Measurements from ENCODE around the gene LGR4. TPM values are rescaled to one million over a fixed set of nuclear protein-coding genes. Genes with fewer than 3 reads are reported as not detected.
A peak's percentile ranks its signal among the peaks of the same experiment; 100 is the strongest.

The LGR4 gene
- total RNA-seq, 2 donors from 2014 or later: 0.05 to 0.30 TPM

DNA sequence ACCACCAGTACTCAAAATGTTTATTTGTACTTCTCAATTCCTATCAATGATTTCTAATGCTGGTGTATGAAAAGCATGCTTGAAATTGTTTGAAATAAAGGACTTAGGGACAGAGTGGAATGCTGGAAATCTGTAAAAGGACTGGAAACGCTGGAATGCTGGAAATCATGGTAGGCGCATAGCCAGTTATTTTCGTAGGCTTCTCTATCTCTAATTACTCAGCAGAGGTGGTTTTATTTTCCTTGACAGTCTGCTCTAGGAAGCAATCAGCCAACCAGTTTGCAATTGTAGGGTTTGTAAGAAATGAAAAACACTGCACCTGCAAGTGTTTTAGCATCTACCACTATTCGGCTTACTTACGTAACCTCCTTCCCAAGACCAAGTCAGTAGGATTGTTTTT, 33.2 kb upstream of the LGR4 start:
- peak overlapping the region; percentile 98 to 99 for H3K4me3 Mint-ChIP-seq
- peak overlapping the region; percentile 96 for H3K27ac Mint-ChIP-seq
- ATAC-seq (replicated peaks in 1 of 2) (no peak), DNase-seq (no peak)
- H3K36me3 Mint-ChIP-seq (ENCODE audit: insufficient read depth in 2 of 2): peaks cover 1 to 11% of the 10 kb centered on the region in 2 donors
- peaks cover 42% of the 10 kb centered on the region for H3K4me1 Mint-ChIP-seq (ENCODE audit: low read depth)
- no peaks in the 10 kb centered on the region for H3K9me3 Mint-ChIP-seq
- no peaks in the 10 kb centered on the region for H3K27me3 Mint-ChIP-seq (ENCODE audit: low read depth)

- H3K27me3 Mint-ChIP-seq (ENCODE audit: low read depth): no peaks in the 10 kb centered on the region
- H3K9me3 Mint-ChIP-seq: no peaks in the 10 kb centered on the region
- H3K4me1 Mint-ChIP-seq (ENCODE audit: low read depth): peaks cover 42% of the 10 kb centered on the region
- peaks cover 1 to 13% of the 10 kb centered on the region in 2 donors for H3K36me3 Mint-ChIP-seq (ENCODE audit: insufficient read depth in 2 of 2)
- DNase-seq (no peak), ATAC-seq (replicated peaks in 1 of 2) (no peak)
- H3K27ac Mint-ChIP-seq: no peak overlapping the region
- peak overlapping the region in 1 of 2 donors; percentile 98 for H3K4me3 Mint-ChIP-seq
Observed at GRCh38 chr11:27504205-27504604, 31.6 kb upstream of the LGR4 start.

GRCh38 chr11:27501100-27501499, 28.5 kb upstream of the LGR4 start:
- DNase-seq (no peak), ATAC-seq (replicated peaks in 1 of 2) (no peak)
- H3K27me3 Mint-ChIP-seq (ENCODE audit: low read depth): no peaks in the 10 kb centered on the region
- no peak overlapping the region for H3K4me3 Mint-ChIP-seq
- H3K36me3 Mint-ChIP-seq (ENCODE audit: insufficient read depth in 2 of 2): peaks cover 1 to 16% of the 10 kb centered on the region in 2 donors
- no peaks in the 10 kb centered on the region for H3K9me3 Mint-ChIP-seq
- H3K4me1 Mint-ChIP-seq (ENCODE audit: low read depth): peaks cover 27% of the 10 kb centered on the region
- no peak overlapping the region for H3K27ac Mint-ChIP-seq

DNA sequence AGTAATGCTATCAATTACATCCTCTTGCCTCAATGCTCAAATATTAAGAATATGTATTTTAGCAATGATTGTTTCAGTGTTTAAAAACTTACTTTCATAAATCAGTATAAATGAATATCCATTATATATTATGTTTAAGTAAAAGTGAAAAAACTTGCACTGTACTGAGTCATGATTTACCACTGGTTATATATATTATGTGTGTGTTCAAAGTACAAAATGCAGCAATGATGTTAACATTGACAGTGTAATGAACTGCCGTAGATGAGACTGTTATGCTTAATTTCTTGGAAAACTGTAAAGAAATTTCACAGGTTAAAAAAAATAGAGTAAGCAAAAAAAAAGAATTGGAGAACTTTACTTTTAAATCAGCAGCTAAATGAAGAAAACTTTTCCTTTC, 25.3 kb upstream of the LGR4 start:
- ATAC-seq (replicated peaks in 1 of 2): no peak
- Mint-ChIP-seq H3K27me3 (ENCODE audit: low read depth) (no peaks in the 10 kb centered on the region), H3K4me1 (ENCODE audit: low read depth) (peaks cover 13% of the 10 kb centered on the region), H3K9me3 (no peaks in the 10 kb centered on the region), H3K36me3 (ENCODE audit: insufficient read depth in 2 of 2) (peaks cover 1 to 19% of the 10 kb centered on the region in 2 donors), H3K27ac (no peak overlapping the region), H3K4me3 (no peak overlapping the region)
- no peak for DNase-seq

- no peaks in the 10 kb centered on the region for H3K9me3 Mint-ChIP-seq
- ATAC-seq (replicated peaks in 1 of 2) (no peak), DNase-seq (no peak)
- peaks cover 9% of the 10 kb centered on the region for H3K4me1 Mint-ChIP-seq (ENCODE audit: low read depth)
- H3K27ac Mint-ChIP-seq: no peak overlapping the region
- peaks cover 1 to 19% of the 10 kb centered on the region in 2 donors for H3K36me3 Mint-ChIP-seq (ENCODE audit: insufficient read depth in 2 of 2)
- H3K4me3 Mint-ChIP-seq: no peak overlapping the region
- no peaks in the 10 kb centered on the region for H3K27me3 Mint-ChIP-seq (ENCODE audit: low read depth)
Observed at GRCh38 chr11:27497284-27497866, 24.8 kb upstream of the LGR4 start.

DNA sequence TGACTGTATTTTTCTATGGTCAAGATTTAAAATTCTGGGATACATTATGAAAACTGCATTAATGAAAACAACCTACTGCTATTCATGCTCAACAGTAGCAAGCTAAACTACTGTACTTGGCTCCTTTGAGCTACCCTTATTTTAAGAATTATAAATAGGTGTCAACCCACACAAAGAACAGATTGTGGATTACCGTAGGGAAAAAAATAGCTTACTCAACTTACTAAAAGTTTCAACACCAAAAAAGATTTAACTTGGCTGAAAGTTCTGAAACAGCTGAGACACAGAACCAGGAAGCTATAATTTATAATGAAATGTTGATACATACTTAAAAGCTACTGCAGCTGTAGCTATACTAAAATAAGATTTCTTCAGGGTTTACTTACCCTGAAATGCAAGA, 23.9 kb upstream of the LGR4 start:
- no peak for ATAC-seq (replicated peaks in 1 of 2)
- Mint-ChIP-seq H3K9me3 (no peaks in the 10 kb centered on the region), H3K27ac (no peak overlapping the region), H3K27me3 (ENCODE audit: low read depth) (no peaks in the 10 kb centered on the region), H3K4me3 (no peak overlapping the region), H3K4me1 (ENCODE audit: low read depth) (no peaks in the 10 kb centered on the region), H3K36me3 (ENCODE audit: insufficient read depth in 2 of 2) (peaks cover 4 to 12% of the 10 kb centered on the region in 2 donors)
- no peak for DNase-seq

- peaks cover 6 to 13% of the 10 kb centered on the region in 2 donors for H3K36me3 Mint-ChIP-seq (ENCODE audit: insufficient read depth in 2 of 2)
- ATAC-seq (replicated peaks in 1 of 2) (no peak), DNase-seq (no peak)
- no peaks in the 10 kb centered on the region for H3K4me1 Mint-ChIP-seq (ENCODE audit: low read depth)
- H3K9me3 Mint-ChIP-seq: no peaks in the 10 kb centered on the region
- no peak overlapping the region for H3K27ac Mint-ChIP-seq
- H3K27me3 Mint-ChIP-seq (ENCODE audit: low read depth): no peaks in the 10 kb centered on the region
- H3K4me3 Mint-ChIP-seq: no peak overlapping the region
Observed at GRCh38 chr11:27495710-27496300, 23.2 kb upstream of the LGR4 start.

- Mint-ChIP-seq H3K27ac (no peak overlapping the region), H3K36me3 (ENCODE audit: insufficient read depth in 2 of 2) (peaks cover 4% of the 10 kb centered on the region in 2 donors), H3K27me3 (ENCODE audit: low read depth) (no peaks in the 10 kb centered on the region), H3K4me3 (no peak overlapping the region), H3K4me1 (ENCODE audit: low read depth) (no peaks in the 10 kb centered on the region), H3K9me3 (no peaks in the 10 kb centered on the region)
- ATAC-seq (replicated peaks in 1 of 2) (no peak), DNase-seq (no peak)
Observed at GRCh38 chr11:27489092-27489491, 16.5 kb upstream of the LGR4 start.

DNA sequence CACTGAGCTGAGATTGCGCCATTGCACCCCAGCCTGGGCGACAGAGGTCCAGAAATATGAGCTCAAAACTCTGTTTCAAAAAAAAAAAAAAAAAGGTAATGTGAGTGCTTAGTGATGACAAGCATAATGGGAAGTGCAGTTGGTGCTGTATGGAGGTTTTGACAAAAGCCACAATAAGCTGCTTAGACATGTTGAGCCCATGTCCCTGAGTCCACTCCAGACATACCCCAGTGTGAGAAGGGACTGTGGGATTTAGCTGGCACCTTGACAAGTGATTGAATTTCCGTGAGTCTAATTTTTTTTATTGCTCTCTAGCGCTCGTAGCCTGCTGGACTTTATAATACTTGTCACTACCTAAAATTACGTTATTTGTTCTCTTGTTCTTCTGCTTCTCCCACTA, 15.1 kb upstream of the LGR4 start:
- Mint-ChIP-seq H3K36me3 (ENCODE audit: insufficient read depth in 2 of 2) (peaks cover 2 to 4% of the 10 kb centered on the region in 2 donors), H3K27me3 (ENCODE audit: low read depth) (no peaks in the 10 kb centered on the region), H3K4me1 (ENCODE audit: low read depth) (no peaks in the 10 kb centered on the region), H3K9me3 (no peaks in the 10 kb centered on the region), H3K4me3 (no peak overlapping the region), H3K27ac (no peak overlapping the region)
- no peak for DNase-seq
- no peak for ATAC-seq (replicated peaks in 1 of 2)

- Mint-ChIP-seq H3K4me3 (no peak overlapping the region), H3K27ac (no peak overlapping the region), H3K9me3 (no peaks in the 10 kb centered on the region), H3K36me3 (ENCODE audit: insufficient read depth in 2 of 2) (peaks cover 2% of the 10 kb centered on the region in 2 donors), H3K4me1 (ENCODE audit: low read depth) (no peaks in the 10 kb centered on the region), H3K27me3 (ENCODE audit: low read depth) (no peaks in the 10 kb centered on the region)
- DNase-seq (peak; percentile 26 to 57), ATAC-seq (replicated peaks in 1 of 2) (peak; percentile 36 to 39)
Observed at GRCh38 chr11:27485930-27486773, 13.6 kb upstream of the LGR4 start.

DNA sequence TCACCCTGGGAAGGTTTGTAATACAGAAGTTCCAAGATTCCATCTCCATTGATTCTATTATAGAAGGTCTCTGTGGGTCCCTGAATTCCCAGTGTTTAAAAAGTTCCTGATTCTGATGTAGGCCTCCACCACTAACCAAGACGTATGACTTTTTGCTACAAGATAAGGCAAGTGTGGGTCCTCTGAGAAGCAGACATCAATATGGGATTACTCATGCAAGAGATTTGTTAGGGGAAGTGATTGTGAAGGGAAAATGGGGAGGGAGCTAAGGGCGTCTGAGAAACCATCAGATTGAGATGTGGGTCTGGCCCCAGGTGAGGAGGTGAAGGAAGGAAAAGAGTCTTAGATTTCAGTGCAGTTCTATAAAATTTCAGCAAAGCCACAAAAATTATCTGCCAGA, 10.2 kb upstream of the LGR4 start:
- Mint-ChIP-seq H3K9me3 (no peaks in the 10 kb centered on the region), H3K4me3 (no peak overlapping the region), H3K27me3 (ENCODE audit: low read depth) (no peaks in the 10 kb centered on the region), H3K36me3 (ENCODE audit: insufficient read depth in 2 of 2) (no peaks in the 10 kb centered on the region), H3K27ac (no peak overlapping the region), H3K4me1 (ENCODE audit: low read depth) (no peaks in the 10 kb centered on the region)
- no peak for DNase-seq
- ATAC-seq (replicated peaks in 1 of 2): no peak

- no peak overlapping the region for H3K27ac Mint-ChIP-seq
- H3K27me3 Mint-ChIP-seq (ENCODE audit: low read depth): no peaks in the 10 kb centered on the region
- H3K36me3 Mint-ChIP-seq (ENCODE audit: insufficient read depth in 2 of 2): no peaks in the 10 kb centered on the region
- H3K9me3 Mint-ChIP-seq: no peaks in the 10 kb centered on the region
- H3K4me3 Mint-ChIP-seq: no peak overlapping the region
- DNase-seq (no peak), ATAC-seq (replicated peaks in 1 of 2) (no peak)
- H3K4me1 Mint-ChIP-seq (ENCODE audit: low read depth): no peaks in the 10 kb centered on the region
Observed at GRCh38 chr11:27481992-27482391, 9.4 kb upstream of the LGR4 start.

GRCh38 chr11:27477831-27478230, 5.2 kb upstream of the LGR4 start:
- no peak for ATAC-seq (replicated peaks in 1 of 2)
- H3K4me1 Mint-ChIP-seq (ENCODE audit: low read depth): peaks cover 4% of the 10 kb centered on the region
- no peaks in the 10 kb centered on the region for H3K9me3 Mint-ChIP-seq
- peaks cover 8% of the 10 kb centered on the region for H3K27me3 Mint-ChIP-seq (ENCODE audit: low read depth)
- no peak overlapping the region for H3K27ac Mint-ChIP-seq
- no peak overlapping the region for H3K4me3 Mint-ChIP-seq
- DNase-seq: no peak
- no peaks in the 10 kb centered on the region for H3K36me3 Mint-ChIP-seq (ENCODE audit: insufficient read depth in 2 of 2)

Data from activated T-cell treated with anti-CD3 and anti-CD28 coated beads, Interleukin-2, amount 50 U/mL, for 72 hours (primary cell).